CD14-positive monocyte (primary cell): ENCODE results near the gene IFNG. TPM values are rescaled to one million over a fixed set of nuclear protein-coding genes. Genes with fewer than 3 reads are reported as not detected.

Experiments used
- DNase-seq, 3 donors: peaks; one replicate each; pipeline ENCODE4 v3.0.0-alpha.2; 2011 to 2022
- H2AFZ ChIP-seq: 2 replicates; pipeline ENCODE4 v1.6.0; 2012; ENCODE audit warnings: mild to moderate bottlenecking, low read depth, low read length, inconsistent platforms; ENCODE audit not compliant: insufficient read depth, poor library complexity, severe bottlenecking
- H3K27ac ChIP-seq, 2 donors: 1 replicate in 1 of 2; 2 replicates in 1 of 2; pipeline ENCODE4 v1.5.1; 2012 to 2013; ENCODE audit warnings: low read length in 2 of 2, control low read depth in 1 of 2, inconsistent platforms in 1 of 2, low read depth in 1 of 2, mild to moderate bottlenecking in 1 of 2
- H3K27me3 ChIP-seq, 2 donors: one replicate each; pipeline versions ENCODE4 v1.6.0 to v1.6.1; 2011 to 2013; ENCODE audit warnings: low read length in 2 of 2; ENCODE audit not compliant: control insufficient read depth in 2 of 2, insufficient read depth in 2 of 2
- H3K36me3 ChIP-seq, 2 donors: replicated peaks in 1 of 2; 1 replicate in 1 of 2; 2 replicates in 1 of 2; pipeline versions ENCODE4 v1.5.1 to v1.6.1; 2012 to 2013; ENCODE audit warnings: low read length in 2 of 2, control low read depth in 1 of 2, inconsistent platforms in 1 of 2, mild to moderate bottlenecking in 1 of 2; ENCODE audit not compliant: insufficient read depth in 2 of 2, control insufficient read depth in 1 of 2
- H3K4me1 ChIP-seq, 2 donors: 1 replicate in 1 of 2; 2 replicates in 1 of 2; pipeline versions ENCODE4 v1.5.1 to v1.6.1; 2012 to 2013; ENCODE audit warnings: low read length in 2 of 2, control low read depth in 1 of 2, inconsistent platforms in 1 of 2, mild to moderate bottlenecking in 1 of 2, moderate library complexity in 1 of 2; ENCODE audit not compliant: insufficient read depth in 2 of 2, control insufficient read depth in 1 of 2
- H3K4me2 ChIP-seq: replicated peaks from 2 replicates; pipeline ENCODE3; 2012; ENCODE audit warnings: low read length, moderate library complexity, mild to moderate bottlenecking; ENCODE audit not compliant: poor library complexity, severe bottlenecking; ENCODE audit errors: extremely low read depth
- H3K4me3 ChIP-seq, 3 experiments: fragments of 200-600 bp in 1 of 3; sonication (generic) in 1 of 3; replicated peaks in 1 of 3; 1 replicate in 2 of 3; 2 replicates in 1 of 3; pipeline ENCODE4 v1.5.1; 2011 to 2013; ENCODE audit warnings: low read length in 3 of 3, mild to moderate bottlenecking in 3 of 3, control low read depth in 2 of 3, low read depth in 2 of 3, inconsistent platforms in 1 of 3, moderate library complexity in 1 of 3
- H3K79me2 ChIP-seq: 2 replicates; pipeline ENCODE4 v1.6.0; 2012; ENCODE audit warnings: mild to moderate bottlenecking, control low read depth, inconsistent platforms, low read length, moderate library complexity; ENCODE audit not compliant: insufficient read depth
- H3K9ac ChIP-seq: 2 replicates; pipeline ENCODE4 v1.6.0; 2017; ENCODE audit warnings: low read length, mild to moderate bottlenecking; ENCODE audit not compliant: insufficient read depth, poor library complexity, severe bottlenecking
- H3K9me3 ChIP-seq, 2 donors: replicated peaks in 1 of 2; 1 replicate in 1 of 2; 2 replicates in 1 of 2; pipeline versions ENCODE4 v1.5.1 to v1.6.1; 2012 to 2013; ENCODE audit warnings: low read length in 2 of 2, control low read depth in 1 of 2; ENCODE audit not compliant: control insufficient read depth in 1 of 2, insufficient read depth in 1 of 2
- H4K20me1 ChIP-seq: 2 replicates; pipeline ENCODE4 v1.6.0; 2012; ENCODE audit warnings: mild to moderate bottlenecking, low read length, control low read depth, moderate library complexity; ENCODE audit not compliant: insufficient read depth
- H3K27ac Mint-ChIP-seq, 7 donors: one replicate each; pipeline ENCODE4 v1.8.0; 2020; ENCODE audit warnings: mild to moderate bottlenecking in 7 of 7, mixed read lengths in 7 of 7, moderate library complexity in 6 of 7, inconsistent platforms in 2 of 7
- H3K27me3 Mint-ChIP-seq, 3 donors: one replicate each; pipeline ENCODE4 v1.8.0; 2021 to 2022; ENCODE audit warnings: low read depth in 3 of 3, mild to moderate bottlenecking in 3 of 3, mixed read lengths in 3 of 3, moderate library complexity in 3 of 3, inconsistent platforms in 1 of 3
- H3K36me3 Mint-ChIP-seq, 2 donors: one replicate each; pipeline ENCODE4 v1.8.0; 2020; ENCODE audit warnings: mixed read lengths in 2 of 2, inconsistent platforms in 1 of 2, mild to moderate bottlenecking in 1 of 2
- H3K4me1 Mint-ChIP-seq: one replicate; pipeline ENCODE4 v1.8.0; 2020; ENCODE audit warnings: mild to moderate bottlenecking, mixed read lengths
- H3K4me3 Mint-ChIP-seq, 2 donors: one replicate each; pipeline ENCODE4 v1.8.0; 2020; ENCODE audit warnings: mild to moderate bottlenecking in 2 of 2, mixed read lengths in 2 of 2, moderate library complexity in 1 of 2
- H3K9me3 Mint-ChIP-seq, 7 donors: one replicate each; pipeline ENCODE4 v1.8.0; 2020 to 2022; ENCODE audit warnings: mixed read lengths in 7 of 7, mild to moderate bottlenecking in 6 of 7, moderate library complexity in 6 of 7, inconsistent platforms in 2 of 7
- CTCF ChIP-seq: fragments of 200-600 bp; IDR thresholded peaks from one replicate; pipeline ENCODE4 v1.8.0; 2022; ENCODE audit warnings: antibody characterized with exemption, mild to moderate bottlenecking
- WGBS: methylation state at CpG from one replicate; pipeline ENCODE4 v1.1.5; 2013; ENCODE audit warnings: missing lambda C conversion rate; ENCODE audit not compliant: insufficient coverage; 5-methylcytosine and 5-hydroxymethylcytosine counted together
- intact Hi-C, 2 donors: fragments of 100-400 bp; cut with micrococcal nuclease; formaldehyde crosslinking; loops; one replicate each; pipeline versions ENCODE4 v1.15.0 to v1.15.1; 2023
- polyA plus RNA-seq, 3 donors: library from polyadenylated mRNA; depleted of rRNA in 1 of 3; unstranded in 2 of 3; stranded (reverse) in 1 of 3; fragments of 300-500 nt in 2 of 3; fragments of >200 nt in 1 of 3; fragmentation: Illumina TruSeq in 2 of 3; gene quantifications; 1 replicate in 2 of 3; 2 replicates in 1 of 3; pipeline ENCODE4 v1.2.3, GENCODE V29; 2012 to 2021

The IFNG gene
- polyA plus RNA-seq, 3 donors, result not detected

- Mint-ChIP-seq H3K27me3 (peaks cover 2 to 11% (median 5%) of the 10 kb centered on the region in 3 donors), H3K36me3 (no peaks in the 10 kb centered on the region), H3K4me1 (no peaks in the 10 kb centered on the region), H3K9me3 (peaks cover 0 to 5% (median 2%) of the 10 kb centered on the region in 7 donors), H3K27ac (no peak overlapping the region), H3K4me3 (no peak overlapping the region)
- intact Hi-C loops, result no loop called here
- H3K9me3 ChIP-seq, result no peaks in the 10 kb centered on the region
- no peaks in the 10 kb centered on the region for H3K4me1 ChIP-seq
- no peak overlapping the region for H3K27ac ChIP-seq
- no peaks in the 10 kb centered on the region for H3K36me3 ChIP-seq
- peaks cover 0 to under 1% of the 10 kb centered on the region in 2 donors for H3K27me3 ChIP-seq
- TF ChIP-seq CTCF, result no peak
- H3K4me3 ChIP-seq, result no peak overlapping the region
- H3K79me2 ChIP-seq, result no peaks in the 10 kb centered on the region
- H3K9ac ChIP-seq, result no peak overlapping the region
- no peaks in the 10 kb centered on the region for H4K20me1 ChIP-seq
- H3K4me2 ChIP-seq, result no peak overlapping the region
- H2AFZ ChIP-seq, result no peak overlapping the region
- DNase-seq, result no peak
These were observed 47.7 kb upstream of the IFNG start for GRCh38 chr12:68207276-68207675.

DNA sequence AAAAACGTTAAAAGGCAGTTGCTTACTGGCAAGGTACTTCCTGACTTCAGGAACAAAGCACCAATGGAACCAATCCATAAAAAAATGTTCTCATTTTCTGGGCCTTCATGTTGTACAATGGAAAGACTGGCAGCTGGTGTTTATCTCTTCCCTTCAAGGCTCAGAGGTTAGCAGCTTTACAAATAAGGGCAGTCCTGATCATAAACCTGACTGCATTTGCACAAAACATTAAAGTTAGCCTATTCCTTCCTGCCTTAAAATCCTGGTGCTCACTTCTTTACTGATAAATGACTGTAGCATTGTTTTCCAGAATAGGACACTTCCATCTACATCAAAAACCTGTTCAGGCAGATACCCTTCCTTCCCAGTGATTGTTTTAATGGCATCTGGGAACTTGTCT is 46.9 kb upstream of the IFNG start:
- peaks cover 0 to 5% (median 2%) of the 10 kb centered on the region in 7 donors for H3K9me3 Mint-ChIP-seq
- peaks cover 0 to 8% (median 0%) of the 10 kb centered on the region in 3 donors for H3K27me3 Mint-ChIP-seq
- H3K4me2 ChIP-seq, result no peak overlapping the region
- H3K4me3 Mint-ChIP-seq, result no peak overlapping the region
- WGBS, result 23% methylated on average over 1 of the region's 1 CpG
- intact Hi-C loops, result no loop called here
- no peaks in the 10 kb centered on the region for H3K27me3 ChIP-seq
- no peaks in the 10 kb centered on the region for H3K36me3 Mint-ChIP-seq
- TF ChIP-seq CTCF, result no peak
- no peak overlapping the region for H3K27ac ChIP-seq
- no peaks in the 10 kb centered on the region for H3K4me1 ChIP-seq
- no peaks in the 10 kb centered on the region for H3K79me2 ChIP-seq
- no peak overlapping the region for H3K4me3 ChIP-seq
- no peaks in the 10 kb centered on the region for H4K20me1 ChIP-seq
- DNase-seq, result no peak
- no peak overlapping the region for H3K27ac Mint-ChIP-seq
- no peak overlapping the region for H3K9ac ChIP-seq
- no peak overlapping the region for H2AFZ ChIP-seq
- H3K4me1 Mint-ChIP-seq, result no peaks in the 10 kb centered on the region
- no peaks in the 10 kb centered on the region for H3K9me3 ChIP-seq
- H3K36me3 ChIP-seq, result no peaks in the 10 kb centered on the region
